GM18951 (cell line): ENCODE measurements around the gene ZBTB11.
"Not testable (repeated sequence)": the region's sequence is repeated elsewhere in the genome, so short reads cannot be mapped to it uniquely, and the experiment has no call there.

ENCODE experiments used
- POLR2A ChIP-seq: IDR thresholded peaks from 4 replicates; pipeline ENCODE4 v1.6.1; 2011; ENCODE audit warnings: mild to moderate bottlenecking; ENCODE audit not compliant: insufficient read length, insufficient read depth; ENCODE audit errors: extremely low read depth
- in situ Hi-C: fragments of 300-500 bp; cut with MboI; formaldehyde crosslinking; loops from one replicate; pipeline ENCODE4 v1.12.0; 2022; ENCODE audit warnings: low sequenced_read_pairs, mixed read lengths, inconsistent platforms; ENCODE audit not compliant: unreplicated experiment

Gene ZBTB11

DNA sequence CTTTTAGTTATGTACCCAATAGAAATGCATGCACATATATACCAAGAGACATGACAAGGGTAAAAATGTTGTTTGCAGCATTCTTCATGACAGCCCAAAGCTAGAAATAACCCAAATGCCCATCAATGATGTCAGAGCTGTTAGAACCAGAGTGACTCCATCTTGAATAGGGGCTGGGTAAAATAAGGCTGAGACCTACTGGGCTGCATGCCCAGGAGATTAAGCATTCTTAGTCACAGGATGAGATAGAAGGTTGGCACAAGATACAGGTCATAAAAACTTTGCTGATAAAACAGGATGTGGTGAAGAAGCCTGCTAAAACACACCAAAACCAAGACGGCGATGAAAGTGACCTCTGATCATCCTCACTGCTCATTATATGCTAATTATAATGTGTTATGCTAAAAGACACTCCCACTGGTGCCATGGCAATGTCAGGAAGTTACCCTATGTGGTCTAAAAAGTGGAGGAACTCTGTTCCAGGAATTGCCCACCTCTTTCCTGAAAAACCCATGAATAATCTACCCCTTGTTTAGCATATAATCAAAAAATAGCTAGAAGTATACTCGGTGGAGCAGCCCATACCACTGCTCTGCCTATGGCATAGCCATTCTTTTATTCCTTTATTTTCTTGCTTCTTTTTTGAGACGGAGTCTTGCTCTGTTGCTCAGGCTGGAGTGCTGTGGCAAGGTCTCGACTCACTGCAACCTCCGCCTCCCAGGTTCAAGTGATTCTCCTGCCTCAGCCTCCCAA lies 32.9 kb downstream of the ZBTB11 start:
- TF ChIP-seq POLR2A, result no peak
- in situ Hi-C loops, result no loop called here

DNA sequence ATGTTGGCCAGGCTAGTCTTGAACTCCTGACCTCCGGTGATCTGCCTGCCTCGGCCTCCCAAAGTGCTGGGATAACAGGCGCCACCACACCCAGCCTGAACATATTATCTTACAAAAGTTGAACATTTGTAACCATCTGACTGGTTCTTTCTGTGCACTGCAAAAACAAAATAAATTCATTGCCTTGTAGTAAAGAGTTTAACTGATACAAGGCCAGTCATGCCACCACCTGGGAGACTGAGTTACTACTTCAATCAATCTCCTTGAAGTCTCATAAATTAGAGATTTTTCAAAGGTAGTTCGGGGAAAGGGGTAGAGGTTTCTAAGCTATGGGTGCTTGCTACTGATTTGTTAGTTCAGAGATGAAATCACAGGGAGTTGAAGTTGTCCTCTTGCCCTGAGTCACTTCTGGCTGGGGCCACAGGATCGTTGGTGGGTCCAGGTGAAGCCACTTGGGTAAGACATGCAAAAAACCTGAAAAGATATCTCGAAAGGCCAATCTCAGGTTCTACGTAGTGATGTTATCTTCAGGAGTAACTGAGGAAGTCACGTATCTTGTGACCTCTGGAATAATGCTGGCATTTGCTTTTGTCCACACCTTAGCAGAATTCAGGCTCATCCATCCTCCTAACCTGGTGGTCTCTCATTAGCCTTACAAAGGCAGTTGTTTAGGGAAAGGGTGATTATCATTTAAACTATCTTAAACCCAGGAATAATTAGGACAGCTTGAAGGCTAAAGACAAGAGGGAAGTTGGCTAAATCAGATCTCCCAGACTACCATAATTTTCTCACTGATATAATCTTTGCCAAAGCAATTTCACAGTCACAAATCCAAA lies 33.7 kb downstream of the ZBTB11 start:
- in situ Hi-C loops, result no loop called here
- no peak for TF ChIP-seq POLR2A

DNA sequence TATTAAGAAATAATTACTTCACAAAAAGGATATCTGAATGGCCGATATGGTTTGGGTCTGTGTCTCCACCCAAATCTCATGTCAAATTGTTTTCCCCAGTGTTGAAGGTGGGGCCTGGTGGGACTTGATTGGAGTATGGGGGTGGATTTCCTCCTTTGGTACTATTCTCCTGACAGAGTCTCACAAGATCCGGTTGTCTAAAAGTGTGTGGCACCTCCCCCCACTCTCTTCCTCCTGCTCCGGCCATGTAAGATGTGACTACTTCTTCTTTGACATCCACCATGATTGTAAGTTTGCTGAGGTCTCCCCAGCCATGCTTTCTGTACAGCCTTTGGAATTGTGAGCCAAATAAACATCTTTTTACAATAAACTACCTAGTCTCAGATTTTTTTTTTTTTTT lies 34.5 kb downstream of the ZBTB11 start:
- no peak for TF ChIP-seq POLR2A
- in situ Hi-C loops, result no loop called here

- in situ Hi-C loops, result not testable (repeated sequence)
Measured at GRCh38 chr3:101641397-101642115, 35.4 kb downstream of the ZBTB11 start.

GRCh38 chr3:101640256-101640655 lies 36.7 kb downstream of the ZBTB11 start:
- in situ Hi-C loops, result no loop called here
- TF ChIP-seq POLR2A, result no peak

DNA sequence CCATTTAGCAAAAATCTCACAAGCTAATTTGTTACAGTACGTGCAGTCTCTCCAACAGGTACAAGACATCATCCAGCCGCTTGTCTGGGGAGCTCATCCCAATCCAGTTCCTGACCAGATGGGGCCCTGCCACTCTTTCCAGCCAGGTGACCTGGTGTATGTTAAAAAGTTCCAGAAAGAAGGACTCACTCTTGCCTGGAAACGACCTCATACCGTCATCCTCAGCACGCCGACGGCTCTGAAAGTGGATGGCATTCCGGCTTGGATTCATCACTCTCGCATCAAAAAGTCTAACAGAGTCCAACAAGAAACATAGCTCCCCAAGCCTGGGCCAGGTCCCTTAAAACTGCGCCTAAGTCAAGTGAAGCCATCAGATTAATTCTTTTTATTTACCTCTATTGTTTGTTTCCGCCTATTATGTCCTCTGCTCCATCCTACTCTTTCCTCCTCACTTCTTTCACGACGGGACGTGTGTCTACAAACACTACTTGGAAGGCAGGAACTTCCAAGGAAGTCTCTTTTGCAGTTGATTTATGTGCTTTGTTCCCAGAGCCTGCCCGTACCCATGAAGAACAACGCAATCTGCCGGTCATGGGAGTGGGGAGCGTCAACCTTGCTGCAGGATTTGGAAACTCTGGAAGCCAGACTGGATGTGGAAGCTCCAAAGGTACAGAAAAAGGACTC lies 37.5 kb downstream of the ZBTB11 start:
- TF ChIP-seq POLR2A, result no peak
- in situ Hi-C loops, result no loop called here

- no peak for TF ChIP-seq POLR2A
- in situ Hi-C loops, result no loop called here
Measured at GRCh38 chr3:101638261-101638745, 38.6 kb downstream of the ZBTB11 start.

DNA sequence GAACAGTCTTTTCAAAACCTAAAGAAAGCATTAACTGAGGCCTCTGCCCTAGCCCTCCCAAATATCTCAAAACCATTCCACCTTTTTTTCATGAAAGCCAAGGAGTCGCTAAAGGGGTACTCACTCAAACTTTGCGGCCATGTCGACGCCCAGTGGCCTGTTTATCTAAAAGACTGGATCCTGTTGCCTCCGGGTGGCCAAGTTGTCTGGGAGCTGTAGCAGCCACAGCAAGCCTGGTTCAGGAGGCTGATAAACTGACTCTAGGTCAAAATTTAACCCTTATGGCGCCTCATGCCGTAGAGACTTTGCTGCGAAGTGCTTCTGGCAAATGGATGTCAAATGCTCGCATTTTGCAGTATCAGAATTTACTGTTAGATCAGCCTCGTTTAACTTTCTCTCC lies 39.5 kb downstream of the ZBTB11 start:
- no peak for TF ChIP-seq POLR2A
- in situ Hi-C loops, result no loop called here

DNA sequence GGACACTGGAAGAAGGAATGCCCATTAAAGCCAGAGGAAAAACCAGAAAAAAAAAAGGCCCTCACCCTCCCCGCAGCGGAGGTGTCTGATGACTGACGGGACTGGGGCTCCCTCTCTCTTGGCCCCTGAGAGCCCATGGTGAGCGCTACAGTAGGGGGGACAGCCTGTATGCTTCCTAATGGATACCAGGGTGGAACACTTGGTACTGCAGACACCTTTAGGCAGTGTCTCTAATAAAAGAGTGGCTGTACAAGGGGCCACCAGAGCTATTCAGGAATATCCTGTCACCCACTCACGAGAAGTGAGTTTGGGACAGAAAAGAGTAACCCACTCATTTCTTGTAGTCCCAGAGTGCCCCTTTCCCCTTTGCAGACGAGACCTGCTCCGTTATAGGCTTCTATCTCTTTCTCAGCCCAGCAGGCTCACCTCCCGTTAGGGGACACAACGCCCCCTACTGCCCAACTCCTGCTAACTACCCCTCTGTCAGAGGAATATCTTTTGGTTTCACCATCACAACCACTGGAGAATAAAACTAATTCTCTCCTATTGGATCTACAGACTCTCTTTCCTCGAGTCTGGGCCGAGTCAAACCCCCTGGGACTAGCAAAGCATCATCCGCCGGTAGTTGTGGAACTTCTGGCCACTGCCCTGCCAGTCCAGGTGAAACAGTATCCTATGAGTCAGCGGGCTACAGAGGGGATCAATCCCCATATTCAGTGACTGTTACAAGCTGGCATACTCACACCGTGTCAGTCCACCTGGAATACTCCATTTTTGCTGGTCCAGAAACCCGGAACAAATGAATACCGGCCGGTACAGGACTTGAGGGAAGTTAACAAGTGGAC lies 40.8 kb downstream of the ZBTB11 start:
- no peak for TF ChIP-seq POLR2A
- in situ Hi-C loops, result no loop called here

DNA sequence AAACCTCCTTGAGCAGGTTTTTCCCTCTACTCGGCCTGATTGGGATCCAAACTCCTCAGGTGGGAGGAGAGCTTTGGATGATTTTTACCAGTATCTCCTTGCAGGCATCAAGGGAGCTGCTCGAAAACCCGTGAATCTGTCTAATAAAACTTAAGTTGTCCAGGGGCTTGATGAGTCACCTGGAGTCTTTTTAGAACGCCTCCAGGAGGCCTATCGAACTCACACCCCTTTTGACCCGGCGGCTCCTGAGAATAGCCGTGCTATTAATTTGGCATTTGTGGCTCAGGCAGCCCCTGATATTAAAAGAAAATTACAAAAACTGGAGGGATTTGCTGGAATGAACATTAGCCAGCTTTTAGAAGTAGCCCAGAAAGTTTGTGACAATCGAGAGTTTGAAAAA lies 41.6 kb downstream of the ZBTB11 start:
- TF ChIP-seq POLR2A, result no peak
- in situ Hi-C loops, result no loop called here

- in situ Hi-C loops, result no loop called here
- TF ChIP-seq POLR2A, result no peak
Measured at GRCh38 chr3:101634591-101635196, 42.2 kb downstream of the ZBTB11 start.

- TF ChIP-seq POLR2A, result no peak
- in situ Hi-C loops, result no loop called here
Measured at GRCh38 chr3:101633186-101633585, 43.7 kb downstream of the ZBTB11 start.
